HepG2 (cell line): Measurements from ENCODE around the gene GJC2. TPM values are rescaled to one million over a fixed set of nuclear protein-coding genes. Genes with fewer than 3 reads are reported as not detected.
A peak's percentile ranks its signal among the peaks of the same experiment; 100 is the strongest.

Source experiments
- AGO1 ChIP-seq: fragments of 200-400 bp; formaldehyde crosslinking; IDR thresholded peaks from 2 replicates; pipeline ENCODE4 v1.6.1; 2017; ENCODE audit warnings: mild to moderate bottlenecking, low read depth, low read length, moderate library complexity; ENCODE audit not compliant: poor library complexity, severe bottlenecking
- AHDC1 ChIP-seq: sonication (generic); formaldehyde crosslinking; IDR thresholded peaks from 2 replicates; pipeline ENCODE4 v1.5.1; 2020; ENCODE audit warnings: mild to moderate bottlenecking, missing genetic modification reagents, borderline replicate concordance
- LCORL ChIP-seq, 2 experiments: fragments of 450-650 bp in 1 of 2; sonication (generic) in 1 of 2; formaldehyde crosslinking in 1 of 2; IDR thresholded peaks; 2 replicates each; pipeline versions ENCODE4 v1.5.0 to v1.6.1; 2017 to 2020; ENCODE audit warnings: antibody characterized with exemption in 1 of 2, missing genetic modification reagents in 1 of 2
- MBD4 ChIP-seq: IDR thresholded peaks from 2 replicates; pipeline ENCODE4 v1.6.1; 2012; ENCODE audit warnings: low read length, inconsistent platforms, borderline replicate concordance
- NR2F6 ChIP-seq, 2 experiments: IDR thresholded peaks; 2 replicates each; pipeline ENCODE4 v1.6.1; 2016; ENCODE audit warnings: antibody characterized with exemption in 1 of 2, mild to moderate bottlenecking in 1 of 2
- POLR2A ChIP-seq, 2 experiments: IDR thresholded peaks; 2 replicates each; pipeline ENCODE4 v1.6.1; 2011; ENCODE audit warnings: low read depth in 2 of 2, low read length in 2 of 2, mild to moderate bottlenecking in 1 of 2, moderate library complexity in 1 of 2; ENCODE audit not compliant: insufficient read depth in 1 of 2
- POLR2G ChIP-seq: fragments of 200-400 bp; formaldehyde crosslinking; IDR thresholded peaks from 2 replicates; pipeline ENCODE4 v1.6.1; 2018; ENCODE audit warnings: mild to moderate bottlenecking, low read depth, low read length, moderate library complexity
- SMAD1 ChIP-seq: sonication (generic); formaldehyde crosslinking; IDR thresholded peaks from 2 replicates; pipeline ENCODE4 v1.4.0; 2020; ENCODE audit warnings: missing genetic modification reagents, low read depth, mild to moderate bottlenecking, borderline replicate concordance
- SRSF1 ChIP-seq: fragments of 200-400 bp; formaldehyde crosslinking; optimal IDR thresholded peaks from 2 replicates; pipeline ENCODE3; 2017; ENCODE audit warnings: mild to moderate bottlenecking, low read depth, low read length, moderate library complexity
- THAP7 ChIP-seq: sonication (generic); formaldehyde crosslinking; IDR thresholded peaks from 2 replicates; pipeline ENCODE4 v1.8.1; 2023; ENCODE audit warnings: mild to moderate bottlenecking, missing genetic modification reagents
- ZBTB26 ChIP-seq: IDR thresholded peaks from 2 replicates; pipeline ENCODE4 v1.6.1; 2016; ENCODE audit warnings: missing compliant biosample characterization, missing genetic modification reagents, borderline replicate concordance
- ZBTB7B ChIP-seq: sonication (generic); formaldehyde crosslinking; IDR thresholded peaks from 2 replicates; pipeline ENCODE4 v1.4.0; 2020; ENCODE audit warnings: missing genetic modification reagents
- ZC3H13 ChIP-seq: sonication (generic); formaldehyde crosslinking; IDR thresholded peaks from 2 replicates; pipeline ENCODE4 v1.8.1; 2023; ENCODE audit warnings: mild to moderate bottlenecking, missing genetic modification reagents, moderate library complexity
- ZMAT3 ChIP-seq: sonication (generic); formaldehyde crosslinking; conservative IDR thresholded peaks from 2 replicates; pipeline ENCODE4 v1.7.0; 2021; ENCODE audit warnings: missing genetic modification reagents
- ZNF276 ChIP-seq: sonication (generic); formaldehyde crosslinking; IDR thresholded peaks from 2 replicates; pipeline ENCODE4 v1.4.0; 2020; ENCODE audit warnings: mild to moderate bottlenecking, low read depth, missing genetic modification reagents
- ZNF382 ChIP-seq: sonication (generic); formaldehyde crosslinking; IDR thresholded peaks from 2 replicates; pipeline ENCODE4 v1.5.0; 2020; ENCODE audit warnings: missing genetic modification reagents, mild to moderate bottlenecking, borderline replicate concordance
- ZNF44 ChIP-seq: sonication (generic); formaldehyde crosslinking; IDR thresholded peaks from 2 replicates; pipeline ENCODE4 v1.5.1; 2020; ENCODE audit warnings: mild to moderate bottlenecking, missing genetic modification reagents
- ZNF543 ChIP-seq: sonication (generic); formaldehyde crosslinking; IDR thresholded peaks from 2 replicates; pipeline ENCODE4 v1.4.0; 2020; ENCODE audit warnings: mild to moderate bottlenecking, missing genetic modification reagents
- ZNF891 ChIP-seq: sonication (generic); formaldehyde crosslinking; IDR thresholded peaks from 2 replicates; pipeline ENCODE4 v1.5.0; 2020; ENCODE audit warnings: mild to moderate bottlenecking, missing genetic modification reagents
- polyA plus RNA-seq, 8 experiments: library from polyadenylated mRNA; depleted of rRNA in 3 of 8; stranded (reverse) in 7 of 8; unstranded in 1 of 8; fragments of >200 nt; fragmentation: Illumina TruSeq in 4 of 8; extraction: Trizol in 4 of 8; gene quantifications; 2 replicates each; pipeline versions ENCODE4 v1.2.1 to v1.2.3, GENCODE V29; 2011 to 2016; ENCODE audit warnings: low read depth in 4 of 8, missing spikeins in 1 of 8, mixed read lengths in 1 of 8; ENCODE audit not compliant: insufficient read depth in 1 of 8
- total RNA-seq, 5 experiments: library from RNA; depleted of rRNA; stranded (reverse); fragments of >200 nt; fragmentation: Illumina TruSeq; extraction: Trizol; gene quantifications; 2 replicates each; pipeline ENCODE4 v1.2.3, GENCODE V29; 2016; ENCODE audit warnings: low read depth in 1 of 5

GJC2 gene
- total and polyA plus RNA-seq, 2 of the 13 experiments (the other 11 are each of a cell fraction or from before 2014, with no cell fraction given), result 1.6 to 3.8 TPM

GRCh38 chr1:228149406-228150119, at the start of gene GJC2 (continued):
- TF ChIP-seq AHDC1 (CRISPR knock-in tag) (0 out of 2 replicates have a peak, but pooled peaks have one; percentile 42), ZBTB26 (CRISPR knock-in tag) (peak; percentile 15; the same call in 1 of the 2 replicates), NR2F6 (IDR thresholded peaks at IDR 0.05) (no peak), NR2F6 (CRISPR knock-in tag; IDR thresholded peaks at IDR 0.05) (peak; percentile 78), ZNF276 (CRISPR knock-in tag) (no peak), LCORL (IDR thresholded peaks at IDR 0.05) (no peak), LCORL (CRISPR knock-in tag; IDR thresholded peaks at IDR 0.05) (peak; percentile 57), SMAD1 (CRISPR knock-in tag) (no peak), THAP7 (0 out of 2 replicates have a peak, but pooled peaks have one; percentile 29), ZNF543 (no peak), ZMAT3 (CRISPR knock-in tag) (0 out of 2 replicates have a peak, but pooled peaks have one; percentile 16), ZNF44 (CRISPR knock-in tag) (no peak), MBD4 (no peak), ZBTB7B (CRISPR knock-in tag) (peak; percentile 61), SRSF1 (peak; percentile 66), AGO1 (no peak), POLR2A (IDR thresholded peaks at IDR 0.05; ENCODE audit: insufficient read depth in 1 of 2, low read depth in 2 of 2, low read length in 2 of 2) (no peak), ZNF382 (CRISPR knock-in tag) (no peak), ZC3H13 (CRISPR knock-in tag) (0 out of 2 replicates have a peak, but pooled peaks have one; percentile 28), POLR2G (peak; percentile 58; the same call in 1 of the 2 replicates), ZNF891 (CRISPR knock-in tag) (peak; percentile 64; the same call in 1 of the 2 replicates)
